Upper lobe of left lung (tissue), 4 donors: Measurements from ENCODE around the gene LGALS9.

ENCODE experiments used
- POLR2AphosphoS5 ChIP-seq, 2 donors: sonication (generic); formaldehyde crosslinking; IDR thresholded peaks; one replicate each; pipeline ENCODE4 v1.5.1; 2017; ENCODE audit warnings: antibody characterized with exemption in 2 of 2
- TF ChIP-seq, protein P1 (sequence below), 6 experiments: fragments of 450-650 bp in 4 of 6; fragments of 200-600 bp in 2 of 6; sonication (generic) in 2 of 6; IDR thresholded peaks; one replicate each; pipeline ENCODE4 v1.5.1; 2016 to 2019; ENCODE audit warnings: antibody characterized with exemption in 6 of 6

DNA sequence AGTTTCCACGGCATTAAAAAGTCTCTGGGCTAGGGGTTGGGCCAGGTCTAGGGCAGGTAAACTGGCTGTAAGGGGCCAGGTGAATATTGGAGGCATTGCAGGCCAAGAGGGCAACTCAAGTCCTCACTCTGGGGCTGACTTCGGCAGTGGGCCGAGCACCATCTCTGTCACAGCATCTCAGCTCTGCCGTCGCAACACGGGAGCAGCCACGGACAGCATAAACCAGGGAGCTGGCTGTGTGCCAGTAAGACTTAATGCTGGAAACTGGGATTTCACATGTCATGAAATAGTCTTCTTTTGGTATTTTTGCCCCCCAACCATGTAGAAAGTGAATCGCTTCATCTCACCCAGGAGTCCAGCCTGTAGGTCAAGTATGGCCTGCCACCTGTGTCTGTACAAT is 12.6 kb upstream of the LGALS9 start:
- no peak for TF ChIP-seq POLR2AphosphoS5 (IDR thresholded peaks at IDR 0.05)
- TF ChIP-seq, protein P1, sequence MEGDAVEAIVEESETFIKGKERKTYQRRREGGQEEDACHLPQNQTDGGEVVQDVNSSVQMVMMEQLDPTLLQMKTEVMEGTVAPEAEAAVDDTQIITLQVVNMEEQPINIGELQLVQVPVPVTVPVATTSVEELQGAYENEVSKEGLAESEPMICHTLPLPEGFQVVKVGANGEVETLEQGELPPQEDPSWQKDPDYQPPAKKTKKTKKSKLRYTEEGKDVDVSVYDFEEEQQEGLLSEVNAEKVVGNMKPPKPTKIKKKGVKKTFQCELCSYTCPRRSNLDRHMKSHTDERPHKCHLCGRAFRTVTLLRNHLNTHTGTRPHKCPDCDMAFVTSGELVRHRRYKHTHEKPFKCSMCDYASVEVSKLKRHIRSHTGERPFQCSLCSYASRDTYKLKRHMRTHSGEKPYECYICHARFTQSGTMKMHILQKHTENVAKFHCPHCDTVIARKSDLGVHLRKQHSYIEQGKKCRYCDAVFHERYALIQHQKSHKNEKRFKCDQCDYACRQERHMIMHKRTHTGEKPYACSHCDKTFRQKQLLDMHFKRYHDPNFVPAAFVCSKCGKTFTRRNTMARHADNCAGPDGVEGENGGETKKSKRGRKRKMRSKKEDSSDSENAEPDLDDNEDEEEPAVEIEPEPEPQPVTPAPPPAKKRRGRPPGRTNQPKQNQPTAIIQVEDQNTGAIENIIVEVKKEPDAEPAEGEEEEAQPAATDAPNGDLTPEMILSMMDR (IDR thresholded peaks at IDR 0.05), result no peak
